AG04450 (cell line): Measurements from ENCODE around the gene ARHGEF2. TPM values are rescaled to one million over a fixed set of nuclear protein-coding genes. Genes with fewer than 3 reads are reported as not detected.
A peak's percentile ranks its signal among the peaks of the same experiment; 100 is the strongest.

ENCODE experiments used
- CTCF ChIA-PET: fragments of 300-600, 350-600 bp; formaldehyde crosslinking; extraction: SDS; loops from one replicate; lab custom pipeline; 2022; ENCODE audit warnings: antibody characterized with exemption, inconsistent platforms; lab: Charles Lee
- POLR2A ChIA-PET: fragments of 350-600 bp; formaldehyde crosslinking; extraction: SDS; loops from one replicate; lab custom pipeline; 2021; ENCODE audit warnings: antibody characterized with exemption, inconsistent platforms; lab: Yijun Ruan, JAX
- DNase-seq: peaks from one replicate; pipeline ENCODE4 v3.0.0-alpha.2; 2011; ENCODE audit warnings: low read depth, low spot score
- H3K27ac ChIP-seq: one replicate; pipeline ENCODE4 v1.5.1; 2012; ENCODE audit warnings: low read depth, low read length, control low read depth
- H3K27me3 ChIP-seq: one replicate; pipeline ENCODE4 v1.6.0; 2012; ENCODE audit warnings: low read length; ENCODE audit not compliant: control insufficient read depth, insufficient read depth
- H3K4me3 ChIP-seq: 2 replicates; pipeline ENCODE4 v1.5.1; 2011; ENCODE audit warnings: mild to moderate bottlenecking, low read depth, low read length, control low read depth
- H3K9me3 ChIP-seq: 2 replicates; pipeline ENCODE4 v1.5.1; 2012; ENCODE audit warnings: low read length; ENCODE audit not compliant: control insufficient read depth, insufficient read depth
- CTCF ChIP-seq: IDR thresholded peaks from 2 replicates; pipeline ENCODE4 v1.5.1; 2011; ENCODE audit warnings: low read depth, low read length, control low read depth, inconsistent platforms
- polyA plus RNA-seq: library from polyadenylated mRNA; depleted of rRNA; stranded (reverse); fragments of >200 nt; gene quantifications from 2 replicates; pipeline ENCODE4 v1.2.3, GENCODE V29; 2011

Gene ARHGEF2
- polyA plus RNA-seq, 1 experiment, result 128 TPM

DNA sequence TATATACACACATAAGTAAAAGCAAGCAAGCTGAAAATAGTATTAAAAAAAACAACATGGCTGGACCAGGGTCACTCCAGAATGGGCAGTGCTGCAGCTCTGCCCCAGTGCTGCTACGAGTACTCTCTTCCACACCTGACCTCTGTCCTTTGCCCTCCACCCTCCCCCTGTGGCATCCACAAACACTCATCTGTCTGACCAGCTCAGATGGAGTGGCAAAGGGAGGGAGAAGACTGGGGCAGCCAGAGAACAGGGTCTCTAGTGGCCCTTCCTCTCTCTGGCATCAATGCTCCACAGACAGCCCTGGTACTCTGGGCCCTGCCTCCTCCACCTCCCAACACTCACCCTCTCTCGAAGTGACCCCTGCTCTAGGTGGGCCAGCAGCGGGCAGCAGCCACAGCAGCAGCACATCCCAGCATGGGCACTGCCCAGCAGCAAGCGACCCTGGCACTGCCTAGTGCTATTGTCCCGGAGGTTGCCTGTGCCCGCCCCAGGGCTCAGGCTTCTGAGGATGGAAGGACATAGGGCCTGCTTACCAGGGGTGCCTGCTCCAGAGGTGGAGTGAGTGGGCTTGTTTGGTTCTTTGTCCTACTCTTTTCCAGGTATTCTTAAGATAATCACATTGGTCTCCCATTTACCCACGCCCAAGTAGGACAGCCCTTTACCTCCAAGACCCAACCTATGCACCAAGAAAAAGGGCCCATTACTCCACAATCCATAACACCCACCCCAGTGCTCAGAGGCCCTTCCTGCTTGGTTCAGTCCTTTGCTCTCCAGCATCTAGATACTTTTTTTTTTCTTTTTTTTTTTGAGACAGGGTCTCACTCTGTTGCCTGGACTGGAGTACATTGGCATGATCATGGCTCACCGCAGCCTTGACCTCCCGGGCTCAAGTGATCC lies 6.2 kb downstream of the ARHGEF2 start:
- H3K9me3 ChIP-seq, result no peaks in the 10 kb centered on the region
- no peaks in the 10 kb centered on the region for H3K27me3 ChIP-seq
- ChIA-PET CTCF (interaction anchor here (0.8 to 2.3 kb wide), 2 partner anchors 17 kb away, joined by 3 to 8 read pairs; no protein-coding TSS in a partner anchor), POLR2A (interaction anchor here (0.6 to 1.0 kb wide), 4 partner anchors 11 to 135 kb away, joined by 3 to 8 read pairs (median 4); no protein-coding TSS in a partner anchor)
- peak overlapping the region; percentile 39 for H3K27ac ChIP-seq
- TF ChIP-seq CTCF, result no peak
- no peak for DNase-seq
- 0 out of 2 replicates have a peak overlapping the region, but pooled peaks have one; percentile 1 for H3K4me3 ChIP-seq

GRCh38 chr1:155970531-155971167 lies 7.7 kb downstream of the ARHGEF2 start:
- peak overlapping the region; percentile 31 for H3K4me3 ChIP-seq
- peak overlapping the region; percentile 75 for H3K27ac ChIP-seq
- ChIA-PET CTCF (interaction anchor here (0.6 to 5.9 kb wide), 2 partner anchors 19 to 68 kb away, joined by 3 to 27 read pairs; no protein-coding TSS in a partner anchor), POLR2A (interaction anchor here (0.9 to 1.0 kb wide), 2 partner anchors 8 to 11 kb away, joined by 3 to 4 read pairs; partner anchors contain the start of gene ARHGEF2)
- H3K9me3 ChIP-seq, result no peaks in the 10 kb centered on the region
- DNase-seq, result no peak
- no peaks in the 10 kb centered on the region for H3K27me3 ChIP-seq
- no peak for TF ChIP-seq CTCF

DNA sequence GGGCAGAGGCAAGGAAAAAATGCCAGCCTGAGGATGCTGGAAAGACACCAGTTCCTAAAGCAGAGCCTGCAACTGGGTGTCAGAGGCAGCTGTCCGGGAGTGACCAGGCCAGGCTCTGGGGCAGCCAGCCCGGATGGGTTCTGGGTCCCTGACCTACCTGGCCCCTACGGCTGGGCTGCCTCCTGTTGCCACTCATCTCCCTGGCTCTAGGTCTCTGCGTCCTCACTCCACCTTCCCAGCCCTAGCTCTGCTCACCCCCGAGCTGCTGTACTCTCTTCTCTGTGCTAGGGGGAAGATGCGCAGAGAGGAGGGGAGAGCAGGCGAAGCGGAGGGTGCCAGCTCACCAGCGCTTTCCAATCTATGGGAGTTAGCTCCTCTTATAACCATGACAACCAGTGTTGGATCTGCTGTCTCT lies 9.0 kb downstream of the ARHGEF2 start:
- Histone ChIP-seq H3K9me3 (no peaks in the 10 kb centered on the region), H3K27ac (peak overlapping the region; percentile 61), H3K4me3 (peak overlapping the region; percentile 17; the same call in 1 of the 2 replicates), H3K27me3 (no peaks in the 10 kb centered on the region)
- no peak for TF ChIP-seq CTCF
- CTCF ChIA-PET, result interaction anchor here (0.6 to 5.9 kb wide), 3 partner anchors 9 to 21 kb away, joined by 3 to 27 read pairs (median 3); partner anchors contain the start of gene ARHGEF2
- no peak for DNase-seq
- POLR2A ChIA-PET, result interaction anchor here (1.8 to 3.7 kb wide), 2 partner anchors 8 to 14 kb away, joined by 7 to 46 read pairs; partner anchors contain the start of gene ARHGEF2

- H3K27me3 ChIP-seq, result no peaks in the 10 kb centered on the region
- H3K4me3 ChIP-seq, result peak overlapping the region; percentile 20; the same call in 1 of the 2 replicates
- CTCF ChIA-PET, result interaction anchor here (0.6 to 5.9 kb wide), 2 partner anchors 21 to 1982 kb away, joined by 3 to 27 read pairs; no protein-coding TSS in a partner anchor
- no peaks in the 10 kb centered on the region for H3K9me3 ChIP-seq
- TF ChIP-seq CTCF, result no peak
- POLR2A ChIA-PET, result interaction anchor here (0.6 to 3.7 kb wide), 6 partner anchors 9 to 31 kb away, joined by 3 to 46 read pairs (median 4); partner anchors contain the start of gene ARHGEF2
- DNase-seq, result peak; percentile 64
- peak overlapping the region; percentile 61 for H3K27ac ChIP-seq
Measured at GRCh38 chr1:155968670-155969069, 9.7 kb downstream of the ARHGEF2 start.
